Endothelial cell of umbilical vein (primary cell): ENCODE results near the gene ADGRG3. TPM values are rescaled to one million over a fixed set of nuclear protein-coding genes. Genes with fewer than 3 reads are reported as not detected.

Source experiments
- BruUV-seq: library from RNA; stranded (reverse); fragments of 400-500 nt; replicated peaks from 2 replicates; lab custom pipeline; 2021; lab: Mats Ljungman, UMichigan
- CTCF ChIA-PET: fragments of 300-600, 350-600 bp; sonication (Branson Sonifier 250); formaldehyde crosslinking; loops from one replicate; lab custom pipeline; 2021; ENCODE audit warnings: antibody characterized with exemption, inconsistent platforms; lab: Charles Lee
- POLR2A ChIA-PET: fragments of 300-600, 350-600 bp; sonication (Branson Sonifier 250); formaldehyde crosslinking; loops from one replicate; lab custom pipeline; 2021; ENCODE audit warnings: antibody characterized with exemption, inconsistent platforms; lab: Charles Lee
- DNase-seq: peaks from one replicate; pipeline ENCODE4 v3.0.0-alpha.2; 2011; ENCODE audit warnings: low read depth, low spot score
- FAIRE-seq: peaks from 2 replicates; lab custom pipeline; 2011; peaks lifted over from hg19 to GRCh38; lab: Jason Lieb, UNC
- H2AFZ ChIP-seq: 2 replicates; pipeline ENCODE4 v1.6.0; 2012; ENCODE audit warnings: low read depth, low read length, control low read depth, inconsistent platforms
- H3K27ac ChIP-seq: 2 replicates; pipeline ENCODE4 v1.5.1; 2011; ENCODE audit warnings: low read depth, mild to moderate bottlenecking, control low read depth, low read length, moderate library complexity; ENCODE audit not compliant: insufficient read depth
- H3K27me3 ChIP-seq, 2 experiments: 2 replicates each; pipeline versions ENCODE4 v1.6.0 to v1.6.1; 2011; ENCODE audit warnings: low read length in 2 of 2, mixed read lengths in 1 of 2; ENCODE audit not compliant: control insufficient read depth in 2 of 2, insufficient read depth in 2 of 2
- H3K36me3 ChIP-seq, 2 experiments: 2 replicates in 1 of 2; 3 replicates in 1 of 2; pipeline ENCODE4 v1.5.1; 2011; ENCODE audit warnings: low read length in 2 of 2, mild to moderate bottlenecking in 1 of 2, moderate library complexity in 1 of 2; ENCODE audit not compliant: control insufficient read depth in 2 of 2, insufficient read depth in 2 of 2; ENCODE audit errors: extremely low read depth in 1 of 2
- H3K4me1 ChIP-seq: 3 replicates; pipeline ENCODE4 v1.5.1; 2011; ENCODE audit warnings: mild to moderate bottlenecking, low read length; ENCODE audit not compliant: control insufficient read depth, insufficient read depth; ENCODE audit errors: extremely low read depth
- H3K4me2 ChIP-seq: 2 replicates; pipeline ENCODE4 v1.6.1; 2011; ENCODE audit warnings: low read length, control low read depth, mixed read lengths; ENCODE audit not compliant: insufficient read depth
- H3K4me3 ChIP-seq, 3 experiments: fragments of 200-600 bp in 1 of 3; sonication (generic), shearing (Covaris generic) in 1 of 3; replicated peaks in 1 of 3; 2 replicates each; pipeline ENCODE4 v1.5.1; 2011 to 2016; ENCODE audit warnings: control low read depth in 3 of 3, low read length in 3 of 3, mild to moderate bottlenecking in 2 of 3, inconsistent platforms in 1 of 3, low read depth in 1 of 3, moderate library complexity in 1 of 3; ENCODE audit not compliant: insufficient read depth in 1 of 3
- H3K79me2 ChIP-seq: 2 replicates; pipeline ENCODE4 v1.6.0; 2012; ENCODE audit warnings: low read length, inconsistent platforms; ENCODE audit not compliant: control insufficient read depth, insufficient read depth
- H3K9ac ChIP-seq: replicated peaks from 2 replicates; pipeline ENCODE3; 2011; ENCODE audit warnings: low read length, control low read depth; ENCODE audit not compliant: insufficient read depth; ENCODE audit errors: extremely low read depth
- H3K9me1 ChIP-seq: replicated peaks from 3 replicates; pipeline ENCODE4 v1.6.0; 2011; ENCODE audit warnings: mild to moderate bottlenecking, low read length; ENCODE audit not compliant: control insufficient read depth, insufficient read depth; ENCODE audit errors: extremely low read depth
- H3K9me3 ChIP-seq: replicated peaks from 2 replicates; pipeline ENCODE4 v1.5.1; 2012; ENCODE audit warnings: low read length, inconsistent platforms; ENCODE audit not compliant: control insufficient read depth, insufficient read depth
- H4K20me1 ChIP-seq: replicated peaks from 2 replicates; pipeline ENCODE3; 2011; ENCODE audit warnings: mild to moderate bottlenecking, low read length; ENCODE audit not compliant: control insufficient read depth, insufficient read depth; ENCODE audit errors: extremely low read depth
- CTCF ChIP-seq, 2 donors: IDR thresholded peaks; 1 replicate in 1 of 2; 2 replicates in 1 of 2; pipeline ENCODE4 v1.5.1; 2011; ENCODE audit warnings: low read length in 2 of 2, mild to moderate bottlenecking in 2 of 2, moderate library complexity in 2 of 2, control low read depth in 1 of 2, inconsistent platforms in 1 of 2, low read depth in 1 of 2; ENCODE audit not compliant: insufficient read depth in 1 of 2; ENCODE audit errors: extremely low read depth in 1 of 2
- EZH2 ChIP-seq: IDR thresholded peaks from 2 replicates; pipeline ENCODE4 v1.6.1; 2012; ENCODE audit warnings: borderline replicate concordance, low read depth, mild to moderate bottlenecking, moderate library complexity, low read length, inconsistent platforms; ENCODE audit not compliant: severe bottlenecking
- FOS ChIP-seq: IDR thresholded peaks from 2 replicates; pipeline ENCODE4 v1.6.1; 2011; ENCODE audit warnings: mild to moderate bottlenecking, low read length, moderate library complexity, borderline replicate concordance; ENCODE audit not compliant: insufficient read depth
- GATA2 ChIP-seq: IDR thresholded peaks from 2 replicates; pipeline ENCODE4 v1.7.0; 2011; ENCODE audit warnings: low read depth, mild to moderate bottlenecking, moderate library complexity, mixed read lengths, low read length; ENCODE audit not compliant: insufficient read length, insufficient read depth
- JUN ChIP-seq: IDR thresholded peaks from 2 replicates; pipeline ENCODE4 v1.6.1; 2011; ENCODE audit warnings: borderline replicate concordance, low read depth; ENCODE audit not compliant: insufficient read length, insufficient read depth
- MYC ChIP-seq: IDR thresholded peaks from one replicate; pipeline ENCODE4 v1.6.1; 2011; ENCODE audit warnings: mild to moderate bottlenecking, low read depth, low read length
- POLR2A ChIP-seq: IDR thresholded peaks from 2 replicates; pipeline ENCODE4 v1.6.1; 2012; ENCODE audit warnings: low read depth, mild to moderate bottlenecking, control low read depth, low read length
- POLR2AphosphoS5 ChIP-seq: IDR thresholded peaks from 2 replicates; pipeline ENCODE4 v1.6.1; 2012; ENCODE audit warnings: low read depth, mild to moderate bottlenecking, control low read depth, low read length, moderate library complexity; ENCODE audit not compliant: insufficient read depth
- dilution Hi-C: fragments of 300-500 bp; cut with MboI; formaldehyde crosslinking; loops from one replicate; pipeline ENCODE4 v1.15.0; 2019; ENCODE audit warnings: low sequenced_read_pairs; ENCODE audit not compliant: extremely low pct_ligation_motif_present
- intact Hi-C: fragments of 100-400 bp; cut with micrococcal nuclease; formaldehyde crosslinking; loops from one replicate; pipeline ENCODE4 v1.10.0; 2022
- polyA plus RNA-seq, 4 experiments: library from polyadenylated mRNA; depleted of rRNA in 3 of 4; stranded (reverse) in 3 of 4; unstranded in 1 of 4; fragments of >200 nt; gene quantifications; 2 replicates each; pipeline versions ENCODE4 v1.2.1 to v1.2.3, GENCODE V29; 2011 to 2012; ENCODE audit warnings: missing spikeins in 1 of 4
- total RNA-seq: library from RNA; stranded (reverse); gene quantifications from 2 replicates; pipeline ENCODE4 v1.2.3, GENCODE V29; 2021
- TF ChIP-seq, protein P1 (sequence below): IDR thresholded peaks from 2 replicates; pipeline ENCODE4 v1.6.1; 2011; ENCODE audit not compliant: insufficient read depth, insufficient read length

The ADGRG3 gene
- total and polyA plus RNA-seq, 2 donors (not counting 3 experiments of a cell fraction or from before 2014, with no cell fraction given): not detected

GRCh38 chr16:57732037-57732436 is 63.9 kb downstream of the ADGRG3 start:
- intact Hi-C loops (loop anchor here (10.0 kb wide), 1 partner anchor 393 kb away; the partner anchor contains the start of gene CFAP20), dilution Hi-C loops (no loop called here)
- TF ChIP-seq GATA2 (no peak), CTCF (IDR thresholded peaks at IDR 0.05; ENCODE audit: extremely low read depth in 1 of 2, insufficient read depth in 1 of 2, low read depth in 1 of 2, low read length in 2 of 2) (no peak), JUN (no peak), MYC (no peak), FOS (no peak), EZH2 (no peak), POLR2AphosphoS5 (no peak), POLR2A (no peak)
- TF ChIP-seq, protein P1, sequence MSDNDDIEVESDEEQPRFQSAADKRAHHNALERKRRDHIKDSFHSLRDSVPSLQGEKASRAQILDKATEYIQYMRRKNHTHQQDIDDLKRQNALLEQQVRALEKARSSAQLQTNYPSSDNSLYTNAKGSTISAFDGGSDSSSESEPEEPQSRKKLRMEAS: no peak
- CTCF ChIA-PET: interaction anchor here (1.3 to 1.8 kb wide), 2 partner anchors 9 to 141 kb away, joined by 5 to 8 read pairs; no protein-coding TSS in a partner anchor
- H3K27me3 ChIP-seq: no peaks in the 10 kb centered on the region
- no peak overlapping the region for H3K27ac ChIP-seq
- no peaks in the 10 kb centered on the region for H3K79me2 ChIP-seq
- H3K4me2 ChIP-seq: no peak overlapping the region
- no peaks in the 10 kb centered on the region for H4K20me1 ChIP-seq
- FAIRE-seq (no peak), DNase-seq (no peak)
- no peaks in the 10 kb centered on the region for H3K36me3 ChIP-seq
- no peaks in the 10 kb centered on the region for H3K9me3 ChIP-seq
- no peak overlapping the region for H2AFZ ChIP-seq
- H3K4me1 ChIP-seq: peaks cover 17% of the 10 kb centered on the region
- no peaks in the 10 kb centered on the region for H3K9me1 ChIP-seq
- no TSS peak for BruUV-seq
- no peak overlapping the region for H3K4me3 ChIP-seq
- no peak overlapping the region for H3K9ac ChIP-seq
- POLR2A ChIA-PET: no interaction called here
